Non-pigmented ciliary epithelial cell (primary cell): ENCODE data around the gene SNCAIP.
"Not testable (repeated sequence)": the region's sequence is repeated elsewhere in the genome, so short reads cannot be mapped to it uniquely, and the experiment has no call there.

Source experiments
- DNase-seq: peaks from one replicate; pipeline ENCODE4 v3.0.0-alpha.2; 2010; ENCODE audit warnings: low read depth

Gene SNCAIP

GRCh38 chr5:122358372-122358979 lies 46.4 kb downstream of the SNCAIP start:
- no peak for DNase-seq

GRCh38 chr5:122362361-122362760 lies 50.3 kb downstream of the SNCAIP start:
- peak; percentile 43 for DNase-seq

GRCh38 chr5:122363623-122364022 lies 51.6 kb downstream of the SNCAIP start:
- no peak for DNase-seq

GRCh38 chr5:122366501-122366900 lies 54.5 kb downstream of the SNCAIP start:
- DNase-seq, result no peak

GRCh38 chr5:122367456-122367855 lies 55.4 kb downstream of the SNCAIP start:
- no peak for DNase-seq

- DNase-seq, result no peak
Observed at GRCh38 chr5:122368510-122369251, 56.6 kb downstream of the SNCAIP start.

- DNase-seq, result no peak
Observed at GRCh38 chr5:122369253-122369815, 57.3 kb downstream of the SNCAIP start.

GRCh38 chr5:122371511-122372151 lies 59.6 kb downstream of the SNCAIP start:
- DNase-seq, result no peak

GRCh38 chr5:122374110-122374509 lies 62.1 kb downstream of the SNCAIP start:
- no peak for DNase-seq

- no peak for DNase-seq
Observed at GRCh38 chr5:122375801-122376200, 63.8 kb downstream of the SNCAIP start.

- no peak for DNase-seq
Observed at GRCh38 chr5:122376250-122376649, 64.2 kb downstream of the SNCAIP start.

- DNase-seq, result no peak
Observed at GRCh38 chr5:122377026-122377425, 65.0 kb downstream of the SNCAIP start.

- not testable (repeated sequence) for DNase-seq
Observed at GRCh38 chr5:122382938-122383337, 70.9 kb downstream of the SNCAIP start.

- no peak for DNase-seq
Observed at GRCh38 chr5:122384739-122385235, 72.8 kb downstream of the SNCAIP start.

GRCh38 chr5:122385286-122385685 lies 73.2 kb downstream of the SNCAIP start:
- DNase-seq, result no peak

- DNase-seq, result no peak
Observed at GRCh38 chr5:122385808-122386207, 73.8 kb downstream of the SNCAIP start.

GRCh38 chr5:122390154-122390553 lies 78.1 kb downstream of the SNCAIP start:
- DNase-seq, result no peak

- DNase-seq, result no peak
Observed at GRCh38 chr5:122390694-122391093, 78.7 kb downstream of the SNCAIP start.

GRCh38 chr5:122391621-122392020 lies 79.6 kb downstream of the SNCAIP start:
- DNase-seq, result no peak

GRCh38 chr5:122392224-122392623 lies 80.2 kb downstream of the SNCAIP start:
- no peak for DNase-seq

- no peak for DNase-seq
Observed at GRCh38 chr5:122392824-122393223, 80.8 kb downstream of the SNCAIP start.

GRCh38 chr5:122394284-122394930 lies 82.4 kb downstream of the SNCAIP start:
- no peak for DNase-seq
